Left lobe of liver (tissue), 2 donors: ENCODE measurements around the gene KRTAP16-1. TPM values are rescaled to one million over a fixed set of nuclear protein-coding genes. Genes with fewer than 3 reads are reported as not detected.
"Not testable (repeated sequence)": the region's sequence is repeated elsewhere in the genome, so short reads cannot be mapped to it uniquely, and the experiment has no call there.

ENCODE experiments used
- ATAC-seq: fragments of 200-7000 bp; cut with Tn5 transposase; one replicate; pipeline ENCODE4 v1.9.1; 2020; ENCODE audit warnings: mild to moderate bottlenecking, moderate library complexity
- DNase-seq: peaks from one replicate; pipeline ENCODE4 v3.0.0-alpha.2; 2020; ENCODE audit warnings: low spot score
- total RNA-seq: library from RNA; stranded (reverse); gene quantifications from one replicate; pipeline ENCODE4 v1.2.1, GENCODE V29; 2021
- donor health status: DM: no; HTN: no; CAD: no; lungs with moderate emphysema.
- donor health status: DM: no; HTN: yes; CAD: no.

The KRTAP16-1 gene
- total RNA-seq, 1 donor from 2014 or later = not detected

- no peak for DNase-seq
- ATAC-seq = no peak
These were observed 6.1 kb downstream of the KRTAP16-1 start for GRCh38 chr17:41302981-41303380.

- ATAC-seq (no peak), DNase-seq (no peak)
These were observed 6.9 kb downstream of the KRTAP16-1 start, which contains the start of gene KRTAP29-1 for GRCh38 chr17:41301916-41302901. KRTAP29-1 (minus strand) TSS chr17:41302851; CDS start chr17:41302851, 0 bp downstream.

GRCh38 chr17:41301204-41301790 is 7.8 kb downstream of the KRTAP16-1 start:
- DNase-seq = no peak
- ATAC-seq = no peak

DNA sequence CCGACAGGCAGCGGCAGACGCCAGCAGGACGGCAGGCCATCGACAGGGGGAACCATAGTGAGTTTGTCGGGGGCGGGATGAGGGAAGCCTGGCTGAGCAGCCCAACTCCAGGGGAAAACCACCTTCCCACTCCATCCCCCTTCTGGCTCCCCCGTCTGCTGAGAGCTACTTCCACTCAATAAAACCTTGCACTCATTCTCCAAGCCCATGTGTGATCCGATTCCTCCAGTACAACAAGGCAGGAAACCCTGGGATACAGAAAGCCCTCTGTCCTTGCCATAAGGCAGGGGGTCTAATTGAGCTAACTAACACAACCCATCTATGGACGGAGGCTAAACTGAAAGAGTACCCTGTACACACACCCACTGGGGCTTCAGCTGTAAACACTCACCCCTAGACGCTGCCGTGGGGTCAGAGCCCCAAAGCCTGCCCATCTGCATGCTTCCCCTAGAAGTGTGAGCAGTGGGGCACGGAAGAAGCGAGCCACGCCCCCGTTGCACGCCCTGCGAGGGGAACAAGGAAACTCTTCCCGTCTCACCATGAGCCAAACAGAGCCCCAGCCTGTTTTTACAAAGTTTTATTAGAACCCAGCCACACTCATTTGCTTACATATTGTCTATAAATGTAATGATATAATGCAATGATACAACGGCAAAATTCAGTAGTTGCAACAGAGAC is 10.5 kb downstream of the KRTAP16-1 start:
- ATAC-seq (no peak), DNase-seq (no peak)

GRCh38 chr17:41296846-41297245 is 12.3 kb downstream of the KRTAP16-1 start:
- ATAC-seq (no peak), DNase-seq (no peak)

- ATAC-seq = no peak
These were observed 15.1 kb downstream of the KRTAP16-1 start for GRCh38 chr17:41294016-41294415.

GRCh38 chr17:41287050-41287449 is 22.1 kb downstream of the KRTAP16-1 start:
- ATAC-seq (no peak), DNase-seq (no peak)

More at GRCh38 chr17:41294016-41294415, 15.1 kb downstream of the KRTAP16-1 start:
- DNase-seq = no peak

GRCh38 chr17:41284546-41284945 is 24.6 kb downstream of the KRTAP16-1 start:
- ATAC-seq (no peak), DNase-seq (no peak)

GRCh38 chr17:41284043-41284442 is 25.1 kb downstream of the KRTAP16-1 start:
- ATAC-seq (no peak), DNase-seq (no peak)

DNA sequence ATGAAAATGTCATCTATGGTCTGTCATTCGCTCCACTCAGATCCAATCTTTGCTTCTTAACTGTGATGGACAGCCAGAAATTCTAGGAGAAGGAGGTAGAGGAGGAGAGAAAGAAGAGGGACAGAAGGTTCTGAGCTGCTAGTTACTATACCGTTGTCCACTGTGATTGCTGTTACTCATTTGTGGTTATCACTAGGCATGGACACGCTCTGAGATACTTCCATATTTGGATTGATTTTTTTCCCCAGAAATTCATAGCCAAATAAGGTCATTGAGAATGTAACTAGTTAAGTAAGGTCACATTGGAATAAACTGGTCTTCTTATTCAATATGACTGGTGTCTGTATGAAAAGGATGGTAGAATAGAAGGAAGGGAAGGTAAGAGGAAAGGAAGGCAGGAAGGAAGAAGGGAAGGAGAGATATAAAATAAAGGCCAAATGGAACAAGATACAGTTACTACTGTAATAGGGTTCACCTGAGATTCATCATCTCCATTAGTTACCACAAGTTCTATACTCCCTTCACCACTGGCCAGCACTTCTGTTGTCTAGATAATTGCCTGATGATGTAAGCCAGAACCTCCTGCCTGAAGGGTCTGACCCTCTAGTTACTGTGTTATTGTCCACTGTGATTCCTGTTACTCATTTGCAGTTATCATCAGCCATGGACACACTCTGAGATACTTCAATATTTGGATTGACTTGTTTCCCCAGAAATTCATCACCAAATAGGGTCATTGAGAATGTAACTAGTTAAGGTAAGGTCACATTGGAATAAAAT is 30.7 kb downstream of the KRTAP16-1 start:
- DNase-seq (no peak), ATAC-seq (no peak)

GRCh38 chr17:41275648-41276190 is 33.4 kb downstream of the KRTAP16-1 start, which contains the start of gene KRTAP9-7:
KRTAP9-7 (plus strand) TSS chr17:41275698; CDS start chr17:41275698, 0 bp downstream.
- not testable (repeated sequence) for ATAC-seq, DNase-seq

- DNase-seq (no peak), ATAC-seq (no peak)
These were observed 37.3 kb downstream of the KRTAP16-1 start for GRCh38 chr17:41271858-41272257.

- not testable (repeated sequence) for ATAC-seq
These were observed 37.8 kb downstream of the KRTAP16-1 start for GRCh38 chr17:41271323-41271722.

DNA sequence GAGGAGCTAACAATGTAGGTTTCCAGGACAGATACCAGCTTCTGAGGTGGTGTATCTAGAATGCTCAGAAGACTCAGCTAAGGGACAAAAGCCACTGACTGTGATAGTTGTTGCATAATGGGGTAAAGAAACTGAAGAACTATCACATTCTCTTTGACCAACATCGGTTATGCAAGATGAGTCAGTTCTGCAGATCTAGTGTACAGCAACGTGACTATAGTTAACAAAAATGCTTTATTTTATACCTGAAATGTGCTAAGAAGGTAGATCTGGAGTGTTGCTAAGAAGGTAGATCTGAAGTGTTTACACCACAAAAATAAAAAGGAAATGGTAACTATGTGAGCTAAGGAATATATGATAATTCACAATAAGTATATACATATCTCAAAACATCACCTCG is 41.4 kb downstream of the KRTAP16-1 start:
- ATAC-seq = no peak
- no peak for DNase-seq

More at GRCh38 chr17:41271323-41271722, 37.8 kb downstream of the KRTAP16-1 start:
- not testable (repeated sequence) for DNase-seq

DNA sequence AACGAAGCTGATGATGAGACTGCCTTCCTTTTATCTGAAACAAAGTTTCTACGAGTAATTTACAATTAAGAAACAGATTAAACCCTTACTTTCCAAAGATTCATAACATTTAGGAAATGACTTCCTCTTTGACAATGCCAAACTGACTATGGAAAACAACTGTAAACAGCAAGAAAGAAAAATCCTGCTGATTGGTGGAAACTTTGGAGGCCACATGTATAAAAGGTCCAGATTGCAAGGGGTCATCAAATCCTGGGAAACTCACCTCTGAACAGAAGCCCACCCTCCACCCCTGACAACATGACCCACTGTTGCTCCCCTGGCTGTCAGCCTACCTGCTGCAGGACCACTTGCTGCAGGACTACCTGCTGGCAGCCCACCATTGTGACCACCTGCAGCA is 44.0 kb downstream of the KRTAP16-1 start, which contains the start of gene KRTAP9-6:
KRTAP9-6 (plus strand) TSS at position 301 of the 400 bp plus-strand sequence; CDS start at position 301, 0 bp downstream.
- ATAC-seq (no peak), DNase-seq (no peak)

GRCh38 chr17:41264599-41264998 is 44.5 kb downstream of the KRTAP16-1 start:
- no peak for DNase-seq

DNA sequence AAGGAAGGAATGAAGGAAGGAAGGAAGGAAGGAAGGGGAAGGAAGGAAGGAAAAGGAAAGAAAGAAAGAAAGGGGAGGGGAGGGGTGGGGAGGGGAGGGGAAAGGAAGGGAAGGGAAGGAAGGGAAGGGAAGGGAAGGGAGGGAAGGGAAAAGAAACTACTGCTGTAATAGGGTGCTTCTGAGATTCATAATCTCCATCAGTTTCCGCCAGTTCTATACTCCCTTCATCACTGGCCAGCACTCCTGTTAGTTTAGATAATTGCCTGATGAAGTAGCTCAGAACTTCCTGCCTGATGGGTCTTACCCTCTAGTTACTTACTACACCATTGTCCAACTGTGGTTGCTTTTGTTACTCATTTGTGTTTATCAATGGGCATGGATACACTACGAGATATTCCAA is 45.9 kb downstream of the KRTAP16-1 start:
- ATAC-seq = no peak

More at GRCh38 chr17:41264599-41264998, 44.5 kb downstream of the KRTAP16-1 start:
- ATAC-seq = no peak

GRCh38 chr17:41258406-41258805 is 50.7 kb downstream of the KRTAP16-1 start:
- DNase-seq (no peak), ATAC-seq (no peak)

More for the DNA sequence above, 45.9 kb downstream of the KRTAP16-1 start:
- DNase-seq = no peak
